ENCODE data around the gene PTPN12.
"Not testable (repeated sequence)": the region's sequence is repeated elsewhere in the genome, so short reads cannot be mapped to it uniquely, and the experiment has no call there.

PTPN12 gene

DNA sequence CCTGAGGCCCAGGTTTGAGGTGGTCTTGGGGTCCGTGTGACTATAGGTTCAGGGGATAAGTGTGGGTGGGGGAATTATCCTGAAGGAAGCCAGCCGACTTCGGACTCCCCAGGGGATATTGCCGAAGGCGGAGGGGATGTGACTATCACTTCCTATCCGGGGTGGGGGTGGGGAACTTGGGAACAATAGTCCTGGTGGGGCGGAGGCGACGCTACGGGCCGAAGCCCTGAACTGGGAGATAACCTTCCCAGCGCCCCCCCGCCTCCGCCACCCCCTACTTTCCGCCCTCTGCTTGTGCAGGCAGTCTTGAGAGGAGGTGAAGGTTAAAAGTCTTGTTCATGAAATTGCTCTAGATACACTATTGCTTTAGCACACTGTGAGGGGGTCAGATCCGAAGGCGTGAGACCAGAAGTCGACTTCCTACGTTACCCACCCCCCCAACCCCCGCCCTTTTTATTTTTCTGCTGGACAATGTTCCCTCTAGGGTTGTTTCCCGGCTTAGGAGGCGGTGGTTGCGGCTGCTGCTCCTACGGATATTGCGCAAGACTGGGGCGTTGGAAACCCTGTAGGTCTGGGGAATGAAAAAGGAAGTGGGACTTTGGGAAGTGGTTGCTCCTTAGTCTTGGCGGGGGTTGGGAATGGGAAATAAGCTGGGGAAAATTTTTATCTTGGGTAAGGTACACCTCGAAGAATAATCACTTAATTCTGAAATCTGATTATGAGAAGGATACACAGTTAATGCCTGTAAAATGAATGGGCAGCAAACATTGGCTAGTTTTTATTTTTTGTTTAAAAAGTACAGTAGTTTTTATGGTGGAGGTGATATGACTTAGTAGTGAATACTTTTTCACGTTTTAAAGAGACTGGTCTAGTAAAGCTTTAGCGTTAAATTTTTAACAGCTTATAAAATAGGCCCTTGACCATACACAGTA lies 1.5 kb downstream of the PTPN12 start:
- DNase-seq, result no peak

DNA sequence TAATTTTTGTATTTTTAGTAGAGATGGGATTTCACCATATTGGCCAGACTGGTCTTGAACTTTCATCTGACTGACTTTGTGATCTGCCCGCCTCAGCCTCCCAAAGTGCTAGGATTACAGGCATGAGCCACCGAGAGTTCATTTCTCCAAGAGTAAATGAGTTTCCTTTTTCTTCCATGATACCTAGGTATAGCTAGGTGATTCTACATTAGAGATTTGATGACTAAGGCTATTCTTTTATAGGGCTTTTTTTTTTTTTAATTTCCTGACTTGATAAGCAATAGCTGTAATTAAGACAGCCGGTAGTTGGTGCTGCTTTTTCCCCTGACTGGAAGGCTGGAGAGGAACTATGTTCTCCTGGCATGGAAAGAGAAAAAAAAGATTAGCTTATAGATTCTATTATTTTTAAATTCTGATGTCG lies 3.3 kb downstream of the PTPN12 start:
- no peak for DNase-seq

DNA sequence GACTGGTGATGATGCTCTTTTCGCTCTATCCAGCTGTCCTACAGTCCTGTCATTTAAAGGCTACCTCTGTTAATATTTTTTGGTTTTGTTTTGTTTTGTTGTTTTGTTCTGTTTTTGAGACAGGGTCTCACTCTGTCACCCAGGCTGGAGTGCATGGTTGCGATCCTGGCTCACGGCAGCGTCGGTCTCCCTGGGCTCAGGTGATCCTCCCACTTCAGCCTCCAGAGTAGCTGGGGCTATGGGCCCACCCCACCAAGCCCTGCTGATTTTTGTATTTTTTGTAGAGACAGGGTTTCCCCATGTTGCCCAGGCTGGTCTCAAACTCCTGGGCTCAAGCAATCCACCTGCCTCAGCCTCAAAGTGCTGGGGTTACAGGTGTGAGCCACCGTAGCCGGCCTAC lies 3.9 kb downstream of the PTPN12 start:
- DNase-seq, result not testable (repeated sequence)

DNA sequence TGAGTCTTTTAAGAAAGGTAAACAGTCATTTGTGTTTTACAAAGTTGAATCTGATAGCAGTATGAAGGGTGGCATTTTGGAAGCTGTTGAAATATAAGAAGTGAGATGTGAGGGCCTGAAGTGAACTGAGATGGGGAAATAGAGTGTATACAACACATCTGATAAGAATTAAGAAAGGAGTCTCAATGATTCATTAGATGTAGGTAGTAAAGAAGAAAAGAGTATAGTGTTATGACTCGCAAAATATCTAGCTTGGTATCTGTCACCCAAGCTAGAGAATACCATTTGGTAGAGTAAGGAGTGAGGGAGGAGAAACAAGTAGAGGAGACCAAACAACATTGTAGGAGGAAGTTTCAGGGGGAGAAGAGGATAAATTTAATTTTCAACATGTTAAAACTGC lies 5.3 kb downstream of the PTPN12 start:
- DNase-seq, result no peak

DNA sequence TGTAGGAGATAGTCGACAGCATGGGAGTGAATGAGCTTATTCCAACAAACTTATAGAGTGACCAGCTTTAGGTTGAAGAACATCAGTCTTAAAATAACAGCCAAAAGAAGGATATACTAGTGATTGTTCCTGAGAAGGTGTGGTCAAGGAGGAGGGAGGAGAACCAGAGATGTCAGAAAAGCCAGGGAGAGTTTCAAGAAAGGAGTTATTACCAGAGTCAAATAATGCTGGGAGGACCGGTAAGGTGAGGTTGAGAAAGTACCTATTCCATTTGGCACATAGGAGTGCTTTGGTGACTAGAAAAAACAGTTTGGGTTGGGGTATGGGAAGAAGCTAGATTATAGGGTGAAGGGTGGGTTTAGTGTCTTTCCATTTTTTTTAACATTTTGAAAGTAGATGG lies 5.8 kb downstream of the PTPN12 start:
- no peak for DNase-seq

DNA sequence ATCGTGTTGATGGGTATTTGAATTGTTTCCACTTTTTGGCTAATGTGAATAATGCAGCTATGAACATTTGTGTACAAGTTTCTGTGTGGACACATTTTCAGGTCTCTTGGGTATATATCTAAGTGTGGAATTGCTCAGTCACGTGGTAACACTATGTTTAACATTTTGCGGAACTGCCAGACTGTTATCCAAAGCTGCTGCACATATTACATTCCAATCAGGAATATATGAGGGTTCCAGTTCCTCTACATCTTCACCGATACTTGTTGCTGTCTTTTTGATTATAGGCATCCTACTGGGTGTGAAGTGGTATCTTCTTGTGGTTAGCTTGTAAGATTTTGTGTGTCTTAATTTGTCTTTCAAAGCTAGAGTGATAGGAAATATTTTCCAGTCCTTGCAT lies 6.8 kb downstream of the PTPN12 start:
- DNase-seq, result no peak

DNA sequence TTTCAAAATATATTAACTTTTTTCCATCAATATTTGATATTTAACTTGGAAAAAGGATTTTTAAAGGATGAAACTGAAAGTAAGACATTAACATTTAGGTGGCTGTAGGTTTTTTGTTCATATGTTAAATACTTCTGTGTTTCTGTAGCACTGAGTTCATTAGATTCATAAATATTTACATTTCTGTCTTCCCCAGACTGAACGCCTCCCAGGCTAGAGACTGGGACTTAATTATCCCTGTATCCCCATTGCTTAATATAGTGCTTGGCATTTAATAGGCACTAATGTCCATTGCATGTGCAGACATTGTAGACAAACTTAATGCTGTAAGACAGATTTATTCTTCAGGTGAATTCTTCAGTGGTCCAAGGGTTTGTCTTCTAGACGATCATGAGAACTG lies 7.4 kb downstream of the PTPN12 start:
- no peak for DNase-seq

DNA sequence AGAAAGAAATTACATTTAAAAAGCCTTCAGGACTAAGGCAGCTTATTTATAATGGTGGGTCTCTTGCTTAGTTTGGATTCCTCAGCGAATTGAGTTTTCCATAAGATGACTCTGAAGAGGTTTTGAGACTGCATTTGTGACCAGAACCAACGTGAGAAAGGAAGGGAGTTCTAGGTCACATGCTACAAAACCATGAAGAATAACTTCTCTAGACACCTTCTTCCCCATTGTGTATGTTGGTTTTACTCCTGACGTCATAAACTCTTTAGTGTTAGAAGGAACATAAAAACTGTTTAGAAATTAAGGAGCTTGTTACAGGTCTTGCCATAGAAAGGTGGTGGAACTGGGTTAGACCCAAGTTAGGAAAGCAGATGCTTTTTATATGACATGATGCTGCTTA lies 11.1 kb downstream of the PTPN12 start:
- DNase-seq, result no peak

DNA sequence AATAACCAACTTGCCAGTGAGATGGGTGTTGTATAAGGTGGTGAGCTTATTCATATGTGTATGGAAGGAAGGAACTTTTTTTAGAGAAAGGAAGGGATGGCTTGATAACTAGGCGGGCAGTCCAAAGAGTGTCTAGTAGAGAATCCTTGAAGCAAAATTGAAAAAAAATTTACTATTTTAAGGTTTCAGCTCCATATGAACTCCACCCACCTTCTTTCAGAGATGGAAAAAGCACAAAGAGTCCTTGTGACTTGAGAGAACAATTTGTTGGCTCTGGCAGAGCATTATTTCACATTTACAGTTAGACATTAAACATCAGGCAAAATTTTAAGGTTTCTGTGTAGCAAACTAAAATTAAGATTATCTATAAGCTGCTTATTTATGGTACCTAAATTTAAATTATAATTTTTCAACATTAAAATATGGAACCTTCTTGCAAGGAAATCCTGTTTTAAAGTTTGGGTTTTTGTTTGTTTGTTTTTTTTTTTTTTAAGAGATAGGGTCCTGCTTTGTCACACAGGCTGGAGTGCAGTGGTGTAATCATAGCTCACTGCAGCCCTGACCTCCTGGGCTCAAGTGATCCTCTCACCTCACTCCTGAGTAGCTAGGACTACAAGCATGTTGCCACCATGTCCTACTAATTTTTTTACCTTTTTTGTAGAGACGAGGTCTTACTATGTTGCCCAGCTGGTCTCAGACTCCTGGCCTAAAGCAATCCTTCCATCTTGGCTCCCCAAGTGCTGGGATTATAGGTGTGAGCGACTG lies 12.2 kb downstream of the PTPN12 start:
- DNase-seq, result no peak

DNA sequence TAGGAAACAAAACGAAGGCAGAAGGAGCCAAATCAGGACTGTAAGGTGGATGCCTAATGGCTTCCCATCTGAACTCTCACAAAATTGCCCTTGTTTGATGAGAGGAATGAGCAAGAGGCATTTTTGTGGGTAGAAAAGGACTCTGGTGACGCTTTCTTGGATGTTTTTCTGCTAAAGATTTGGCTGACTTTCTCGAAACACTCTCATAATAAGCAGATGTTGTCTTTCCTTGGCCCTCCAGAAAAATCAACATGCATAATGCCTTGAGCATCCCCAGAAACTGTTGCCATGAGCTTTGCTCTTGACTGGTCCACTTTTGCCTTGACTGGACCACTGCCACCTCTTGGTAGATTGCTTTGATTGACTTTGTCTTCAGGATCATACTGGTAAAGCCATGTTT lies 13.5 kb downstream of the PTPN12 start:
- DNase-seq, result no peak

DNA sequence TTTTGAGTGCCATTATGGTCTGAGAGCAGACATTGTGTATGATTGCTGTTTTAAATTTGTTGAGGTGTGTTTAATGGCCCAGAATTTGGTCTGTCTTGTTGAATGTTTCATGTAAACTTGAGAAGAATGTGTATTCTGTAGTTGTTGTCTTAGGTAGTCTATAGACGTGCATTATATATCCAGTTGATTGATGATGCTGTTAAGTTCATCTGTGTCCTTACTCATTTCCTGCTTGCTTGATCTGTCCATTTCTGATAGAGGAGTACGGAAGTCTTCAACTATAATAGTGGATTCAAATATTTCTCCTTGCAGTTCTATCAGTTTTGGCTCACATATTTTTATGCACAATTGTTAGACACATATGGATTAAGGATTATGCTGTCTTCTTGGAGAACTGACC lies 16.0 kb downstream of the PTPN12 start:
- DNase-seq, result no peak

DNA sequence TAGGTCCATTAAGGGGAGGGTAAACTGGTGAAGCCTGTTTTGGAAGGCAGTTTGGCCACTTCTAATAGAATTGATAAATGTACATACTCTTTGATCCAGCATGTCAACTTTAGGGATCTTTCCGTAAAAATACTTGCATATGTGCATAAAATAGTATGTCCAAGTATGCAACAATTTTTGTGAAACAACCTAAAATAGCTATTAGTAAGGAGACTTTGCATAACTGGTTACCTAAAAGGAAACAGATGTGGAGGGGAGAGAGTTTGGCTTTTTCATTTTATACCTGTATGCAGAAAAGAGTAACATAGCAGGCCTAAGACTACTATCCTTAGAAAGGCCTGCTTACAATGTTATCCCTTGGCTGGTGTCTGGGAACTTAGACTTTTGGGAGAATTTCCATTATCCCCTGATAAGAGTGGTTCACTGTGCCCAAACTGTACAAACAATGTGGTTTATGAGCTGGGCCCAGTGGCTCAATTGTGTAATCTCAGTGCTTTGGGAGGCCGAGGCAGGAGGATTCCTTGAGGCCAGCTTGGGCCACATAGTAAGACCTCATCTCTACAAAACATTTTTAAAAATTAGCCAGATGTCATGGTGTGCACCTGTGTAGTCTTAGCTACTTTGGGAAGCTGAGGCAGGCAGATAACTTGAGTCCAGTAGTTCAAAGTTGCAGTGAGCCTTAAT lies 21.3 kb downstream of the PTPN12 start:
- DNase-seq, result no peak

DNA sequence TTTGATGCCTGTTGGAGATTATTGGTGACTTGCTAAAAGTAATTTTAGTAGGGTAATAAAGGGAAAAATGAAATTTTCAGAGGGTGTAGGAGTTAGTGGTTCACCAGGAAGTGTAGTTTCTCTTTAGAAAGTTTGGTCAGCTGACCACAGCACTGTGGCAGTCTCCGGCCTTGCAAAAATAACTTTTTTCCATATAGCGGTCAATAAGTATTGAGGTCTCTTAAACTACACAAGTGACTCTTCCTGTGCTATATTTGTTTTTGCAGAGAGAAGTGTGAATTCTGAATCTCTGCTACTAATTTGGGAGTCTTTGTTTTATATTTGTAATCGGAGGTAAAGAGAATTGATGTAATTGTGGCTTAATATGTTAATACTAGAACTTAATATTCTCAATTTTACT lies 24.3 kb downstream of the PTPN12 start:
- no peak for DNase-seq

DNA sequence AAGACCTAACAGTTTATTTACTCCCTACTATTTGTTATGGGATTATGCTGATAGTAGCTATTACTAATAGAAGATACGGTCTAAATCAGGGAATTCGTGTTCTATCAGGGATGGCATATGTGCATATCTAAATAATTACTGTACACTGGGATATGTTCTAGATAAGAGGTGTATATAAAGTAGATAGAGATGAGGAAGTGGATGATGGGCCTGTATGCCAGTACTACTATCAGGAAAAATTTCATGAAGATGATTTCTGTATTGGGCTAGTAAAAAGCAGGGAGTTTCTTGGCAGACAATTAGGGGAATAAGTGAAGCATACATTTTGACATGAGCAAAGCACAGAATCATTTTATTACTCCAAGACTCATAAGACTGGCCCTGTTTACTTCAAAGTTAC lies 26.2 kb downstream of the PTPN12 start:
- no peak for DNase-seq

DNA sequence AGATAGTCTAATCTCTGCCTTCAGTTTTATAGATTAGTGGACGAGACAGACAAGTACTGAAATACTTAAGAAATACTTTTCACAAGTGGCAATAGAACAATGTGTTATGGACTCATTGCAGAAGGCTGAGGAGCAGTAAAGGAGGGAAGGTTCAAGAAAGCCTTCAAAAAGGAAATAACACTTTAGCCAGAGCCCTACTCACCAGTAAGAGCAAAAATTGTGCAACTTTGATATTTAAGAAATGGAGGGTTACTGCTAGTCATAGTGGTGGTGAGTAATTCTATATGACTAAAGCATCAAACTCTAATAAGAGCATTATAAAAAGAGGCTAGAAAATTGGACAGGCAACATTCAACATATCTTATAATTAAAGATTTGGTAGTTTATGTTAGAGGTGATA lies 28.8 kb downstream of the PTPN12 start:
- DNase-seq, result no peak

DNA sequence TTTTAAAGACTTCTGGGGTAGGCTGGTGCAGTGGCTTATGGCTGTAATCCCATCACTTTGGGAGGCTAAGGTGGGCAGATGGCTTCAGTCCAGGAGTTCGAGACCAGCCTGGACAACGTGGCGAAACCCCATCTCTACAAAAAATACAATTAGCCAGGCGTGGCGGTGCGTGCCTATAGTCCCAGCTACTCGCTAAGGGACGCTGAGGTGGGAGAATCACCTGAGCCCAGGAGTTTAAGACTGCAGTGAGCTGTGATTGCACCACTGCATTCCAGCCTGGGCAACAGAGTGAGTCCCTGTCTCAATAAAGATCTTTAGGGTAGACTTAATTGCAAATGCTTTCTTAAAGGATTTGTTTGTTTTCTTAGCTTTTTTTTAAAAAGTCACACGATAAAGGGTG lies 29.3 kb downstream of the PTPN12 start:
- DNase-seq, result no peak

DNA sequence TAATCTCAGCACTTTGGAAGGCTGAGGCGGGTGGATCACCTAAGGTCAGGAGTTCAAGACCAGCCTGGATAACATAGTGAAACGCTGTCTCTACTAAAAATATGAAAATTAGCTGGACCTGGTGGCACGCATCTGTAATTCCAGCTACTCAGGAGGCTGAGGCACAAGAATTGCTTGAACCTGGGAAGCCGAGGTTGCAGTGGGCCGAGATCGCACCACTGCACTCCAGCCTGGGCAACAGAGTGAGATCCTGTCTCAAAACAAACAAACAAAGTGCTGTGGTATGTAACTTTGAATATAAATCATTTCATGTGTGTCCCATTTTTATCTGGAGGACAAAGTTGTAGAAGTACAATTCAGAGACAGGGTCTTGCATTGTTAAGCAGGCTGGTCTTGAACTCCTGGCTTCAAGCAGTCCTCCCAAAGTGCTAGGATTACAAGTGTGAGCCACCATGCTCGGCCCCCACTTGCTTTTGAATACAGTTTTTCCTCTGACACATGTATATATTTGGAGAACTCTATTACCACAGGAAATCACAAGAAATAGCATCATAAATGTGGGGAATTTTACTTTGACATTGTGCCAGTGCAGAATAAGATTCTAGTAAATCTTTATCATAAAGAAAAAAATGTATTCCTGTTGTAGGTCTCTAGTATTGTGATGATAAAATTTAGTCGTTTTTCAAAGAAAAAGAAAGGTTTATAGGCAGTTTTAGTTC lies 32.6 kb downstream of the PTPN12 start:
- DNase-seq, result no peak

DNA sequence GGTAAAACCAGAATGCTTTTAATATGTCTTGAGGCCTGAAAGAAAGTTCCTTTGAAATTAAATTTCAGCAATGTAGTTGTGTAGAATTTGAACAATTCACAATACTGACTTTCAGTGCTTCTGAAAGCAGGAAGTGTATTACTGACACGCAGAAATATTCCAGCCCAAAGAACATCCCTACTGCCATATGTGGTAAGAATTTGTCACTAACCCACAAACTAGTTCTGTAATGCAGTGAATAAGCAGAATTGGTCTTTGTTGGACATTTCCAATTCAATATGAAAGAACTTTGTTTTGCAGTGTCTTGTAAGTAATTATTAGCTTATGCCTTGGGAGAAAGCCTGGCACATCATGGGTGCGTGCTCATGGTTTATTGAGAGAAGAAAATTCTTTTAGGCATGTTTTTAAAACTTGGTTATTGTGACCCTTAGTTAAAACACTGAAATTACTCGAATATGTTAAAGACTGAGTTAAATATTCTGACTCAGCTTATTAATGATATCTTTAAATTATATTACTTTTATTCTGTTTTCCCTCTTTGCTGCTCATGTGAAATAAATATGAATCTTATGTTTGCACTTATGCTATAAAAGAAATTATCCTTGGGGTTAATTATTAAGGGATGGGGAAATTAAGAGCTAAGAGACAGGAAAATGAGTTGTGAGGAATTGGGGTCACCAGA lies 33.4 kb downstream of the PTPN12 start:
- no peak for DNase-seq

DNA sequence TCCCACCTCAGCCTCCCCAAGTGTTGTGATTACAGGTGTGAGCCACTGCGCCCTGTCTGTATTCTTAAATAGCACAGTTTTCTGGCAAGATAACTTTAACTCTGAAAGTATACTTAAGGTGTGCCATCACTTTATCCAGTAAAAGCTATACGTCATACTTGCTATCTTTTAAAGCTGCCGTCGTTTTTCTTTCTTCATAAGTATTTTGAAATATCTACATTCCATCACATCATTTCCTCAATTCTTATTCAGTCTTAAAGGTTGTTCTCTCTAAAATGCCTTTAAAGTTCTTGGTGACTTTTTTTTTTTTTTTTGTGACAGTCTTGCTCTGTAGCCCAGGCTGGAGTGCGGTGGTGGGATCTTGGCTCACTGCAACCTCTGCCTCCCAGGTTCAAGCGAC lies 34.7 kb downstream of the PTPN12 start:
- no peak for DNase-seq

DNA sequence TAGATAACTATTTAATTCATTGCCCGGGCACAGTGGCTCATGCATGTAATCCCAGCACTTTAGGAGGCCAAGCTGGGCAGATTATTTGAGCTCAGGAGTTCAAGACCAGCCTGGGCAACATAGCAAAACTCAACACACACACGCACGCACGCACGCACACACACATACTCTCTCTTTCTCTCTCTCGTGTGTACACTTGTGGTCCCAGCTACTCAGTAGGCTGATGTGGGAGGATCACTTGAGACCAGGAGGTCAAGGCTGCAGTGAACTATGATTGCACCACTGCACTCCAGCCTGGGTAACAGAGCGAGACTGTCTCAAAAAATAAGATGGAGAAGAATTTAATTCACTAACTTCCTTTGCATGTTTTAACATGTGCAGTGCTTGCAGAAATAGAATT lies 38.1 kb downstream of the PTPN12 start:
- DNase-seq, result no peak

DNA sequence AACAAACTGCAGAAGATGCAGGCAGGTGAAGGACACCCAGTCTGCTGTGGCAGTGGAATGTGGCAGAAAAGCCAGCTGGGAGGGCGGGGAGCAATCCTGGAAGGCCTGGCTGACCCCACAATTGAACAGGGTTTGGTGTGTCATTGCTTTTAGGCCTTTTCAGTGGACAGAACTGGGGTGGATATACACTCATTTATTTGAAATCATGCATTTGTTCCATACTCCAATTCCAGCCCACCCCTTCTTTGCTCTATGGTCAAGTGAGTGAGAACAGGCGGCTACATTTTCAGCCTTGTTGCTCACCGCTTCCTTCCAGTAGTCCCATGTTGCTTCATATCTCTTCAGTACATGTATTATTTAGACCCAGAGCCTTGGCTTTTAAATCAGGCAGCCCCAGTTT lies 39.8 kb downstream of the PTPN12 start:
- no peak for DNase-seq

DNA sequence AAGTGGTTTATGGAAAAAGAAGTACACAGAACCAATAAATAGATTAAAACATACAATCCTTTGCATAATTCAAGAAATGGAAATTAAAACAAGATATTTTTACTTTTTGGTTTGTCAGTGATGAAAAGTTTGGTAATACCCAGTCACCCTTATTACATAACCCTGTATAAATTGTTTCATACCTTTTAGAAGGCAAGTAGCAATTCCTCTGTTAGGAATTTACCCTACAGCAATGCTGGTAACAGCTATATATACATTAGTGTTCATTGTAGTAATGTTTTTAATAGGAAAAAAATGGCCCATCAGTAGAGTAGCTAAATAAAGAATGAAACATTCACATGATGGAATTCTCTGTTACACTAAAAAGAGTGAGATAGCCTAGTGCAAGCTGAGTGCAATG lies 42.7 kb downstream of the PTPN12 start:
- DNase-seq, result no peak

All from activated CD4-positive, alpha-beta T cell treated with anti-CD3 and anti-CD28 coated beads, Interleukin-2, amount 50 U/mL, for 4 hours (primary cell).